Right lobe of liver (tissue), 4 donors: ENCODE data around the gene LRRC46.

Experiments used
- POLR2A ChIP-seq: fragments of 450-650 bp; IDR thresholded peaks from one replicate; pipeline ENCODE4 v1.6.1; 2017; ENCODE audit warnings: antibody characterized with exemption, mild to moderate bottlenecking
- TF ChIP-seq, protein P1 (sequence below), 4 donors: fragments of 200-600 bp in 3 of 4; fragments of 450-650 bp in 1 of 4; IDR thresholded peaks; one replicate each; pipeline versions ENCODE4 v1.5.1 to v1.8.0; 2016 to 2022; ENCODE audit warnings: antibody characterized with exemption in 4 of 4, mild to moderate bottlenecking in 2 of 4
- donor health status: DM: no; HTN: no; CAD: no.
- donor health status: DM: no; HTN: no; CAD: no.
- donor health status: DM: no; HTN: yes; CAD: no.

DNA sequence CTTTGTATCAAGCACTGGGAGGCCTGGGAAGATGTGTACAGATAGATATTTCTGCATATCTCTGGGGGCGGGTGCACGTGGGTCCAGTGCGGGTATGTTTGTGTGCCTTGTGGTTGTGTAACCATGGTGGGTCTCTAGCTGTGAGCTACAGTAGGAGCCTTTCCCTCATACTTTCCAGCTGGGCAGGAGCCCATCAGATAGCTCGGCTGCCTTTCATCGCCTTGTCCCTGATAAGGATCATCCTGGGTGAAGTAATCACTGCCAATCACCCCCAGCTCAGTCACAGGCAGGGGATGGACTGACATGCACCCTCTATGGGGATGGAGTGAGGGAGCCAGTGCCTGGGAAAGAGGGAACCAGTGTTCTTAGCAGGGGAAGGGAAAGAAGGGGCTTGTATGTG, 12.8 kb downstream of the LRRC46 start:
- TF ChIP-seq, protein P1, sequence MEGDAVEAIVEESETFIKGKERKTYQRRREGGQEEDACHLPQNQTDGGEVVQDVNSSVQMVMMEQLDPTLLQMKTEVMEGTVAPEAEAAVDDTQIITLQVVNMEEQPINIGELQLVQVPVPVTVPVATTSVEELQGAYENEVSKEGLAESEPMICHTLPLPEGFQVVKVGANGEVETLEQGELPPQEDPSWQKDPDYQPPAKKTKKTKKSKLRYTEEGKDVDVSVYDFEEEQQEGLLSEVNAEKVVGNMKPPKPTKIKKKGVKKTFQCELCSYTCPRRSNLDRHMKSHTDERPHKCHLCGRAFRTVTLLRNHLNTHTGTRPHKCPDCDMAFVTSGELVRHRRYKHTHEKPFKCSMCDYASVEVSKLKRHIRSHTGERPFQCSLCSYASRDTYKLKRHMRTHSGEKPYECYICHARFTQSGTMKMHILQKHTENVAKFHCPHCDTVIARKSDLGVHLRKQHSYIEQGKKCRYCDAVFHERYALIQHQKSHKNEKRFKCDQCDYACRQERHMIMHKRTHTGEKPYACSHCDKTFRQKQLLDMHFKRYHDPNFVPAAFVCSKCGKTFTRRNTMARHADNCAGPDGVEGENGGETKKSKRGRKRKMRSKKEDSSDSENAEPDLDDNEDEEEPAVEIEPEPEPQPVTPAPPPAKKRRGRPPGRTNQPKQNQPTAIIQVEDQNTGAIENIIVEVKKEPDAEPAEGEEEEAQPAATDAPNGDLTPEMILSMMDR (IDR thresholded peaks at IDR 0.05), result no peak
- TF ChIP-seq POLR2A, result no peak
